ENCODE data around the gene MZT2B.
A peak's percentile ranks its signal among the peaks of the same experiment; 100 is the strongest.
"Not testable (repeated sequence)": the region's sequence is repeated elsewhere in the genome, so short reads cannot be mapped to it uniquely, and the experiment has no call there.

The MZT2B gene

GRCh38 chr2:130181880-130182682 lies at the start of gene MZT2B:
MZT2B (plus strand) TSS chr2:130182262; CDS start chr2:130182283, 21 bp downstream.
- DNase-seq (ENCODE audit: low spot score), result peak; percentile 91

- no peak for DNase-seq (ENCODE audit: low spot score)
Observed at GRCh38 chr2:130135692-130136541, 46.1 kb upstream of the MZT2B start.

- not testable (repeated sequence) for DNase-seq (ENCODE audit: low spot score)
Observed at GRCh38 chr2:130136546-130136945, 45.5 kb upstream of the MZT2B start.

GRCh38 chr2:130137118-130137517 lies 44.9 kb upstream of the MZT2B start:
- DNase-seq (ENCODE audit: low spot score), result not testable (repeated sequence)

- DNase-seq (ENCODE audit: low spot score), result not testable (repeated sequence)
Observed at GRCh38 chr2:130138326-130138725, 43.7 kb upstream of the MZT2B start.

- not testable (repeated sequence) for DNase-seq (ENCODE audit: low spot score)
Observed at GRCh38 chr2:130138841-130139251, 43.2 kb upstream of the MZT2B start.

GRCh38 chr2:130139331-130140280 lies 42.5 kb upstream of the MZT2B start:
- DNase-seq (ENCODE audit: low spot score), result not testable (repeated sequence)

GRCh38 chr2:130140516-130140915 lies 41.5 kb upstream of the MZT2B start:
- not testable (repeated sequence) for DNase-seq (ENCODE audit: low spot score)

GRCh38 chr2:130141002-130141401 lies 41.1 kb upstream of the MZT2B start:
- DNase-seq (ENCODE audit: low spot score), result not testable (repeated sequence)

- not testable (repeated sequence) for DNase-seq (ENCODE audit: low spot score)
Observed at GRCh38 chr2:130141645-130142370, 40.3 kb upstream of the MZT2B start.

- DNase-seq (ENCODE audit: low spot score), result not testable (repeated sequence)
Observed at GRCh38 chr2:130142396-130143265, 39.4 kb upstream of the MZT2B start.

- DNase-seq (ENCODE audit: low spot score), result not testable (repeated sequence)
Observed at GRCh38 chr2:130143266-130144039, 38.6 kb upstream of the MZT2B start.

GRCh38 chr2:130145006-130145414 lies 37.1 kb upstream of the MZT2B start, which contains the start of gene CCDC74B:
CCDC74B (minus strand) TSS chr2:130145112; CDS start chr2:130144996, 116 bp downstream.
- peak; percentile 54 for DNase-seq (ENCODE audit: low spot score)

- not testable (repeated sequence) for DNase-seq (ENCODE audit: low spot score)
Observed at GRCh38 chr2:130148515-130148914, 33.5 kb upstream of the MZT2B start.

- no peak for DNase-seq (ENCODE audit: low spot score)
Observed at GRCh38 chr2:130150181-130151144, 31.6 kb upstream of the MZT2B start.

- not testable (repeated sequence) for DNase-seq (ENCODE audit: low spot score)
Observed at GRCh38 chr2:130151145-130151512, 30.9 kb upstream of the MZT2B start.

- not testable (repeated sequence) for DNase-seq (ENCODE audit: low spot score)
Observed at GRCh38 chr2:130152136-130152815, 29.8 kb upstream of the MZT2B start.

All from CD4-positive, alpha-beta T cell treated with Interleukin-15 for 4 hours (primary cell).